ENCODE data around the gene PLEKHA5.

Gene PLEKHA5

DNA sequence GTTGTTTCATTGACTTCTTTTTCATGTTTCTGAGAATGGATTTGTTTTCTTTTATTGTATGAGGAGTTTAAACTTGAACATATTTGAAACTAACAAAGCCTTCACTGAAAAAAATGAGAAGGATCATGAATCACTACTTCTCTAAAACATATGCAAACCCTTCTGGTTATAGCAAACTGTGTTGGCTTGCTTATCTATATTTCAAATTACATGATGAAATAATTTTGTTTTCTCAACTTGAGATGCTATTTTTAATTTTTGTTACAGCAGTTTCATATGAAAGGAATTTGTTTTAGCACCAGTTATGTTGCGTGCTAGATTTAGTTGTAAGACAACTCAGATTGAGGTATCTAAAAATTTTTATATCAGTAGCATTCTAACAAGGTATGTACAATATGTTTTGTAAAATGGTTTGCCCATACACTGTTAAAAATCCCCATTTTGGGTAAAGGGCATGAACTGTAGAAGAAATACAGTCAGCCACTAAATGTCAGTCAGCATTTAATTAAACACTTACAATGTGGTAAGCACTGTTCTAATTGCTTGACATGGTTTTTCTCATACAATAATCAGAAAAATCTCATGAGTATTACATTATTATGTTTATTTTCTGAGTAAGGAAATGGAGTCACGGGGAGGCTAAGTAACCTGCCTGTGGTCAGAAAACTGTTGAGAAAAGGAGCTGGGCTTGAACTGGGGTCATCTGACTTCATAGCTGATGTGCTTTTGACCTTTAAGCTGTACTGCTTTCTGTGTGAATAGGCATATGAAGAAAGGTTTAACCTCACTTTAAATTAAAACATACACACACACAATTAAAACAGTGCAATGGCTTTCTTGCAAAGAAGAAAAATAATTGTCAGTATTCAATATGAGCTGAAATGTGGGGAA lies 105.7 kb downstream of the PLEKHA5 start:
- DNase-seq (ENCODE audit: low read depth) = no peak

DNA sequence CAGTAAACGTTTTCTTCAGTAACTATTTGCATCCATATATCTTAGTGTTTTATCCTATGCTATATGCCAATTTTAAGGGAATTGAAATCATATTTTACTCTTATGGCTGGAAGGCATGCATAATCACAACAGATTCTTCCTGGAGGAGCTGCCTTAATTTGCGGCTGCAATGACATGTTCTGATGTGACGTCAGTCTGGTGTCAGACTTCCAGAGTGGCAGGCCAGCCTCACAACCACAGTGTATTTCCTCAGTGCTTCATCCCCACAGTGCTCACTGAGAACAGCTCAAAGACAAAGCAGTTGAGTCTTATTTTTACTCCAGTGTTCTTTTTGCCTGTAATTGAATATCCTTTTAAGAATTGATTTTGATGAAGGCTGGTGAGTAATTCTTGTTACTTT lies 107.1 kb downstream of the PLEKHA5 start:
- DNase-seq (ENCODE audit: low read depth) = no peak

DNA sequence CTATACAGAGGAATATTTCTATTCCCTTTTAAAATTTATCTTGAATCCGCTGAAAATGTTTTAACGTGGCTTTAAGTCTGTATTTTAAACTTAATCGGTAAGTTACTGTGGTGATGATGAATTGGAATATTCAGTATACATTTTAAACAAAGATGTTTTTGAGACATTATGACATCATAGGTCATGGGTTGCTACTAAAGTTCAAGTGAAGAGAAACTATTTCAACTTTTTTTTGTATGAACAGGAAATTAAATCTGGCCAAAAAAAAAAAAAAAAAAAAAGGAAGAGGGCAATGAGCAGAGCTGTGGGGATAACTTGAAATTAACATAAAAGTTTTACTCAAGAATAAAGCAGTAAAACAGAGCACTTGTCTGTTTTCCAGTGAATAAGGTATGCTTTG lies 109.0 kb downstream of the PLEKHA5 start:
- no peak for DNase-seq (ENCODE audit: low read depth)

- DNase-seq (ENCODE audit: low read depth) = no peak
These were observed 109.6 kb downstream of the PLEKHA5 start for GRCh38 chr12:19239102-19239501.

GRCh38 chr12:19239616-19240234 lies 110.2 kb downstream of the PLEKHA5 start:
- no peak for DNase-seq (ENCODE audit: low read depth)

GRCh38 chr12:19242581-19242980 lies 113.0 kb downstream of the PLEKHA5 start:
- DNase-seq (ENCODE audit: low read depth) = no peak

- no peak for DNase-seq (ENCODE audit: low read depth)
These were observed 114.0 kb downstream of the PLEKHA5 start for GRCh38 chr12:19243551-19243950.

GRCh38 chr12:19244312-19244711 lies 114.8 kb downstream of the PLEKHA5 start:
- DNase-seq (ENCODE audit: low read depth) = no peak

- DNase-seq (ENCODE audit: low read depth) = no peak
These were observed 115.6 kb downstream of the PLEKHA5 start for GRCh38 chr12:19245106-19245505.

DNA sequence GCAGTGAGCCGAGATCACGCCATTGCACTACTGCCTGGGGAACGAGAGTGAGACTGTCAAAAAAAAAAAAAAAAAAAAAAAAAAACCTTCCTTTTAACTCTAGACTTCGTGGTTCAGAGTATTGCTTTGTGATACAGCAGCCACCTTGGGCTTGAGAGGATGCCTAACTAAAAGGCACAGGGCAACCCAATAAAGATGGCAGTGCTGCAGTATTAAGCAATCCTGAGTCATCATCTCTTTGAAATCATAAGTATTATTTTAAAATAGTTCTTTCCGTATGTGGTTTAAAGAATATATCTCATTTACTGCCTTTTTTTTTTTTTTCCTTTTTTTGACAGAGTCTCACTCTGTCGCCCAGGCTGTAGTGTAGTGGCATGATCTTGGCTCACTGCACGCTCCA lies 116.1 kb downstream of the PLEKHA5 start:
- DNase-seq (ENCODE audit: low read depth) = no peak

- no peak for DNase-seq (ENCODE audit: low read depth)
These were observed 117.4 kb downstream of the PLEKHA5 start for GRCh38 chr12:19246933-19247332.

- DNase-seq (ENCODE audit: low read depth) = no peak
These were observed 119.5 kb downstream of the PLEKHA5 start for GRCh38 chr12:19248929-19249602.

GRCh38 chr12:19251481-19252132 lies 122.1 kb downstream of the PLEKHA5 start:
- DNase-seq (ENCODE audit: low read depth) = no peak

- no peak for DNase-seq (ENCODE audit: low read depth)
These were observed 130.6 kb downstream of the PLEKHA5 start for GRCh38 chr12:19260135-19260534.

GRCh38 chr12:19261773-19262172 lies 132.2 kb downstream of the PLEKHA5 start:
- no peak for DNase-seq (ENCODE audit: low read depth)

DNA sequence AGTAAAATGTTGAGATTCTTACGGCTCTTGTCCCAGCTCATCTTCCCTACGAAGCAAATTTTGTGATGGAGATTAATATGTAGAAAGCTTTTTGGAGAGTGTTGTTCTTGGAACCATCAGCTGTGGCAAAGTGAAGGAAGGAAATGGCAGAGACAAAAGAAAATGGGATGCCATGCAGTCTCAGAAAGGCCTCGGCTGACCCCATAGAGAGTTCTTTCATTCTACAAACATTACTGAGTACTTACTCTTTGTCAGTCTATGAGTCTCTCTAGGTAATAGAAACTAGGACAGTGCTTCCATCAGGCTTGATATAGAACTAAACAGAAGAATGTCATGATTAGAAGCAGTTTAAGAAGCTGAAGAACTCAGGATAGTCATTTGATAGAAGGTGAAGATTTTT lies 134.1 kb downstream of the PLEKHA5 start:
- DNase-seq (ENCODE audit: low read depth) = no peak

- DNase-seq (ENCODE audit: low read depth) = peak; percentile 53
These were observed 144.2 kb downstream of the PLEKHA5 start for GRCh38 chr12:19273482-19274330.

DNA sequence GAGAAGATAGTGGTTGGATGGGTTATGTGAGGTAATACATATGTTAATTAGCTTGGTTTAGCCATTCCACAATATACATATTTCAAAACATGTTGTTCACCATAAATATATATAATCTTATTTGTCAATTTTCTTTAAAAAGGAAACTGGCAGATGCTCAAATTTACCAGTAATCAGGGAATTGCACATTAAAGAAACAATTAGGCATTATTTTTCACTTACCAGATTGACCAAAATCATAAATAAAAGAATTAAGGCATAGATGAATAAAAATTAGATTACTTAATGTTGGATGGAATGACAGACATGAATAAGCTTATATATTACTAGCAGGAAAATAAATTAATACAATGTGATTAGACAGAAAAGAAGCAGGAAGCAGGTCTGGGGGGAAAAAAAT lies 147.2 kb downstream of the PLEKHA5 start:
- DNase-seq (ENCODE audit: low read depth) = no peak

DNA sequence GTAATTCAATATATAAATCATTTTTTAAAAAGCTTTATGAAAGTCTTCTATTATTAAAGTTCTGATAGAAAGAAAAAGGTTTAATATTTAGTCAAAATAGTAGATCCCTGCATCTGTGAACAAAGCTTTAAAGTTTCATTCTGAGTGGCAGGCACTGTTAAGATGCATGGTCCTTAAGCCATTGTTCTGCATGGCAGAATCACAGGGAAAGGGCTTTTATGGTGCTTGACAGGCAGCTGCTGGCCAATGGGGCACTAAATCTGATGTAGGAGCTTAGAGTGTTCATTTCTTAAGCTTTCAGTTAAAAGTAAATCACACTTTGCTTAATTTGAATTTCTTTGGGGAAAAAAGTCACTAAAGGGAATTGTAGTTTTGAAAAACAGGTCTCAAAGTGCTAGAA lies 148.2 kb downstream of the PLEKHA5 start:
- no peak for DNase-seq (ENCODE audit: low read depth)

DNA sequence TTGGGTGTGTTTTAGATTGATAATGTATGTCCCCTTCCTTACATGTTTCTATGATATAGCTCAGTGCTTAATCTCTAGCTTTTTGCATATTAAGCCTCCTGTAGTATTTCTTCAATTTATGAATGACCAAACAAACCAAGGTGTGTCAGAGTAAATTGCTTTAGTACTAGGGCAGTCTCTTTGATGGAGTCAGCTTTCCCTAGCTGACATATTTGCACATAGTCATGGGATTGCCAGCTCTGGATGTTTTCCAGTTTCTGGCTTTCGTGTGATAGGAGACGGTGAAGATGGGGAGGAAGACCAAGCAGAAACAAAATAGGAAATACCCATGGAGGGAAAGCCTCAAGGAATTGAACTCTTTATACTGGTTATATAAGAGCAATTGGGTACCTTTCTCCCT lies 148.9 kb downstream of the PLEKHA5 start:
- DNase-seq (ENCODE audit: low read depth) = no peak

- no peak for DNase-seq (ENCODE audit: low read depth)
These were observed 152.7 kb downstream of the PLEKHA5 start for GRCh38 chr12:19282133-19282699.
